22Rv1 (cell line): ENCODE data around the gene SELENOK.

Experiments
- CTCF ChIP-seq: fragments of 450-650 bp; IDR thresholded peaks from 2 replicates; pipeline ENCODE4 v1.5.1; 2017; ENCODE audit warnings: mild to moderate bottlenecking
- ZFX ChIP-seq: fragments of 450-650 bp; IDR thresholded peaks from 2 replicates; pipeline ENCODE4 v1.6.1; 2017; ENCODE audit warnings: antibody characterized with exemption, borderline replicate concordance

- peak; percentile 51 for TF ChIP-seq CTCF
- no peak for TF ChIP-seq ZFX
Observed at GRCh38 chr3:53921296-53921695, 29.6 kb upstream of the SELENOK start.
